Panc1 (cell line): Measurements from ENCODE around the gene TFB1M. TPM values are rescaled to one million over a fixed set of nuclear protein-coding genes. Genes with fewer than 3 reads are reported as not detected.
A peak's percentile ranks its signal among the peaks of the same experiment; 100 is the strongest.

Source experiments
- ATAC-seq: fragments of 200-7000 bp; cut with Tn5 transposase; 2 replicates; pipeline ENCODE4 v1.9.1; 2020; ENCODE audit warnings: mild to moderate bottlenecking, moderate library complexity
- BruUV-seq: library from RNA; stranded (reverse); fragments of 400-500 nt; replicated peaks from 2 replicates; lab custom pipeline; 2021; lab: Mats Ljungman, UMichigan
- CTCF ChIA-PET: fragments of 300-600 bp; sonication (Branson Sonifier 250); formaldehyde crosslinking; loops from one replicate; lab custom pipeline; 2022; ENCODE audit warnings: antibody characterized with exemption; lab: Charles Lee
- POLR2A ChIA-PET: fragments of 300-600 bp; sonication (Branson Sonifier 250); formaldehyde crosslinking; loops from one replicate; lab custom pipeline; 2022; ENCODE audit warnings: antibody characterized with exemption; lab: Charles Lee
- DNase-seq: peaks from one replicate; pipeline ENCODE4 v3.0.0-alpha.2; 2010; ENCODE audit warnings: low read depth, low spot score
- H3K27ac ChIP-seq: 2 replicates; pipeline ENCODE4 v1.5.1; 2011; ENCODE audit warnings: mild to moderate bottlenecking, low read length, inconsistent platforms
- H3K27me3 ChIP-seq: fragments of 200-500 bp; sonication (Bioruptor generic); 2 replicates; pipeline ENCODE4 v1.6.0; 2014; ENCODE audit warnings: low read length, inconsistent platforms; ENCODE audit not compliant: control insufficient read depth, insufficient read depth
- H3K36me3 ChIP-seq: fragments of 200-500 bp; sonication (Bioruptor generic); 2 replicates; pipeline ENCODE4 v1.5.1; 2014; ENCODE audit warnings: inconsistent platforms, mild to moderate bottlenecking, low read length, moderate library complexity; ENCODE audit not compliant: control insufficient read depth, insufficient read depth
- H3K4me1 ChIP-seq: 2 replicates; pipeline ENCODE4 v1.5.1; 2011; ENCODE audit warnings: inconsistent platforms, mild to moderate bottlenecking, low read length, moderate library complexity; ENCODE audit not compliant: control insufficient read depth, insufficient read depth
- H3K4me3 ChIP-seq, 2 experiments: 2 replicates each; pipeline ENCODE4 v1.5.1; 2011 to 2012; ENCODE audit warnings: low read depth in 2 of 2, low read length in 2 of 2, mild to moderate bottlenecking in 2 of 2, inconsistent platforms in 1 of 2, moderate library complexity in 1 of 2
- H3K9me3 ChIP-seq: fragments of 200-500 bp; sonication (Bioruptor generic); 2 replicates; pipeline ENCODE4 v1.5.1; 2014; ENCODE audit warnings: low read depth, mild to moderate bottlenecking, inconsistent platforms, low read length, moderate library complexity; ENCODE audit not compliant: control insufficient read depth, insufficient read depth
- POLR2AphosphoS5 ChIP-seq: IDR thresholded peaks from 2 replicates; pipeline ENCODE4 v1.6.1; 2012; ENCODE audit warnings: mild to moderate bottlenecking, low read depth, low read length, moderate library complexity
- SIN3A ChIP-seq: IDR thresholded peaks from 2 replicates; pipeline ENCODE4 v1.6.1; 2012; ENCODE audit warnings: low read depth, mild to moderate bottlenecking, low read length, moderate library complexity, borderline replicate concordance; ENCODE audit not compliant: insufficient read depth
- in situ Hi-C: cut with HindIII; loops from 2 replicates; pipeline ENCODE4 v1.10.0; 2016; ENCODE audit warnings: low sequenced_read_pairs, low pct_unique_long_range_greater_than_20kb
- intact Hi-C: fragments of 100-400 bp; cut with micrococcal nuclease; formaldehyde crosslinking; loops from one replicate; pipeline ENCODE4 v1.10.0; 2022; ENCODE audit not compliant: unreplicated experiment
- total RNA-seq: library from RNA; stranded (reverse); gene quantifications from one replicate; pipeline ENCODE4 v1.2.1, GENCODE V29; 2021; ENCODE audit not compliant: unreplicated experiment
- TF ChIP-seq, protein P1 (sequence below), 2 experiments: IDR thresholded peaks; 2 replicates each; pipeline ENCODE4 v1.6.1; 2011 to 2012; ENCODE audit warnings: low read depth in 2 of 2, control low read depth in 1 of 2, low read length in 1 of 2, mild to moderate bottlenecking in 1 of 2, moderate library complexity in 1 of 2; ENCODE audit not compliant: insufficient read depth in 1 of 2
- TF ChIP-seq, protein P2 (sequence below): fragments of 450-650 bp; IDR thresholded peaks from 2 replicates; pipeline ENCODE4 v1.5.1; 2017; ENCODE audit warnings: mild to moderate bottlenecking

Gene TFB1M
- total RNA-seq, 1 experiment from 2014 or later = 32.0 TPM

DNA sequence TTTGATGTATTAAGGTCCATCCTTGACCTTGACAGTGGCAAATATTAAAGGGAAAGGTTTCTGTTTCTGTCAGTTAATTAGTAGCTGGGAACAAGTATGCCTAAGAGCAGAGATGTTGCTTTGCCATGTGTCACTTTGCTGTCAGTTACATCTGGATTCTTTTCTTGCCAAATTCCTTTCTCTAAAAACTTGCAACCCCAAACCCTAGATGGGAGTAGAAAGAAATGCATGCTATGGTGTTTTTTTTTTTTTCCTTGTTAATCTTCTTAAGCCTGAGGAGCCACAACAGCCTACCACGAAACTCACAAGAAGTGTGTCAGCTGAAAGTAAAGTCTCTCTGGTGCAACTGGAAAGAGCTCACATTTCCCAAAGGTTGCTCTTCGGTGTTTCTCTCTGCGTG lies 68.5 kb downstream of the TFB1M start:
- Histone ChIP-seq H3K36me3 (peaks cover 5% of the 10 kb centered on the region), H3K4me3 (no peak overlapping the region), H3K9me3 (no peaks in the 10 kb centered on the region), H3K27ac (peak overlapping the region; percentile 80), H3K4me1 (peaks cover 3% of the 10 kb centered on the region; the same call in 1 of the 2 replicates), H3K27me3 (no peaks in the 10 kb centered on the region)
- DNase-seq = no peak
- TF ChIP-seq, protein P1, sequence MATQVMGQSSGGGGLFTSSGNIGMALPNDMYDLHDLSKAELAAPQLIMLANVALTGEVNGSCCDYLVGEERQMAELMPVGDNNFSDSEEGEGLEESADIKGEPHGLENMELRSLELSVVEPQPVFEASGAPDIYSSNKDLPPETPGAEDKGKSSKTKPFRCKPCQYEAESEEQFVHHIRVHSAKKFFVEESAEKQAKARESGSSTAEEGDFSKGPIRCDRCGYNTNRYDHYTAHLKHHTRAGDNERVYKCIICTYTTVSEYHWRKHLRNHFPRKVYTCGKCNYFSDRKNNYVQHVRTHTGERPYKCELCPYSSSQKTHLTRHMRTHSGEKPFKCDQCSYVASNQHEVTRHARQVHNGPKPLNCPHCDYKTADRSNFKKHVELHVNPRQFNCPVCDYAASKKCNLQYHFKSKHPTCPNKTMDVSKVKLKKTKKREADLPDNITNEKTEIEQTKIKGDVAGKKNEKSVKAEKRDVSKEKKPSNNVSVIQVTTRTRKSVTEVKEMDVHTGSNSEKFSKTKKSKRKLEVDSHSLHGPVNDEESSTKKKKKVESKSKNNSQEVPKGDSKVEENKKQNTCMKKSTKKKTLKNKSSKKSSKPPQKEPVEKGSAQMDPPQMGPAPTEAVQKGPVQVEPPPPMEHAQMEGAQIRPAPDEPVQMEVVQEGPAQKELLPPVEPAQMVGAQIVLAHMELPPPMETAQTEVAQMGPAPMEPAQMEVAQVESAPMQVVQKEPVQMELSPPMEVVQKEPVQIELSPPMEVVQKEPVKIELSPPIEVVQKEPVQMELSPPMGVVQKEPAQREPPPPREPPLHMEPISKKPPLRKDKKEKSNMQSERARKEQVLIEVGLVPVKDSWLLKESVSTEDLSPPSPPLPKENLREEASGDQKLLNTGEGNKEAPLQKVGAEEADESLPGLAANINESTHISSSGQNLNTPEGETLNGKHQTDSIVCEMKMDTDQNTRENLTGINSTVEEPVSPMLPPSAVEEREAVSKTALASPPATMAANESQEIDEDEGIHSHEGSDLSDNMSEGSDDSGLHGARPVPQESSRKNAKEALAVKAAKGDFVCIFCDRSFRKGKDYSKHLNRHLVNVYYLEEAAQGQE (IDR thresholded peaks at IDR 0.05; ENCODE audit: insufficient read depth in 1 of 2, low read depth in 2 of 2, low read length in 1 of 2) = no peak
- TF ChIP-seq, protein P2, sequence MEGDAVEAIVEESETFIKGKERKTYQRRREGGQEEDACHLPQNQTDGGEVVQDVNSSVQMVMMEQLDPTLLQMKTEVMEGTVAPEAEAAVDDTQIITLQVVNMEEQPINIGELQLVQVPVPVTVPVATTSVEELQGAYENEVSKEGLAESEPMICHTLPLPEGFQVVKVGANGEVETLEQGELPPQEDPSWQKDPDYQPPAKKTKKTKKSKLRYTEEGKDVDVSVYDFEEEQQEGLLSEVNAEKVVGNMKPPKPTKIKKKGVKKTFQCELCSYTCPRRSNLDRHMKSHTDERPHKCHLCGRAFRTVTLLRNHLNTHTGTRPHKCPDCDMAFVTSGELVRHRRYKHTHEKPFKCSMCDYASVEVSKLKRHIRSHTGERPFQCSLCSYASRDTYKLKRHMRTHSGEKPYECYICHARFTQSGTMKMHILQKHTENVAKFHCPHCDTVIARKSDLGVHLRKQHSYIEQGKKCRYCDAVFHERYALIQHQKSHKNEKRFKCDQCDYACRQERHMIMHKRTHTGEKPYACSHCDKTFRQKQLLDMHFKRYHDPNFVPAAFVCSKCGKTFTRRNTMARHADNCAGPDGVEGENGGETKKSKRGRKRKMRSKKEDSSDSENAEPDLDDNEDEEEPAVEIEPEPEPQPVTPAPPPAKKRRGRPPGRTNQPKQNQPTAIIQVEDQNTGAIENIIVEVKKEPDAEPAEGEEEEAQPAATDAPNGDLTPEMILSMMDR = no peak
- no peak for ATAC-seq
- in situ Hi-C loops = no loop called here
- BruUV-seq = no TSS peak
- ChIA-PET CTCF (interaction anchor here (0.7 kb wide), 1 partner anchor 158 kb away, joined by 7 read pairs; no protein-coding TSS in a partner anchor), POLR2A (no interaction called here)
- intact Hi-C loops = loop anchor here (5.0 kb wide), 1 partner anchor 319 kb away; no protein-coding TSS in a partner anchor

- Histone ChIP-seq H3K9me3 (no peaks in the 10 kb centered on the region), H3K36me3 (peaks cover 5% of the 10 kb centered on the region), H3K4me3 (no peak overlapping the region), H3K4me1 (peaks cover 3% of the 10 kb centered on the region; the same call in 1 of the 2 replicates), H3K27me3 (no peaks in the 10 kb centered on the region), H3K27ac (peak overlapping the region; percentile 80)
- ChIA-PET CTCF (no interaction called here), POLR2A (no interaction called here)
- in situ Hi-C loops = no loop called here
- no peak for TF ChIP-seq SIN3A
- DNase-seq = no peak
- no peak for ATAC-seq
- intact Hi-C loops = loop anchor here (5.0 kb wide), 1 partner anchor 318 kb away; no protein-coding TSS in a partner anchor
- no TSS peak for BruUV-seq
Observed at GRCh38 chr6:155245193-155245592, 69.1 kb downstream of the TFB1M start.

DNA sequence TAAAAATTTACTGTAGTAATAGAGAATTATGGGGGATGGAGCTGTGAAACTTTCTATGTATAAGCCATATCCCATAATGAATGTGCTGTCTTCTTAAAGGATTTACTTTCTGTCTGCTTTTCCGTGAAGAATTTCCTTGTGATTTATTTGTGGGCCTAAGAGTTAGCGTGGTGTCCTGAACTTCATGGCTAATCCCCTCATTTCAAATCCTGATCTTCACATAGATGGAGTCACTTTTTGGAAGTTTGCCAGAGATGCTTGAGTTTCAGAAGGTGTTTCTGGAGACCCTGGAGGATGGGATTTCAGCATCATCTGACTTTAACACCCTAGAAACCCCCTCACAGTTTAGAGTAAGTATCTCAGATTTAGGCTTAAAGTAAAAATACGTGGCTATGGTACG lies 69.8 kb downstream of the TFB1M start:
- BruUV-seq = no TSS peak
- no peaks in the 10 kb centered on the region for H3K27me3 ChIP-seq
- no peak for ATAC-seq
- POLR2A ChIA-PET = interaction anchor here (0.7 kb wide), 1 partner anchor 57 kb away, joined by 7 read pairs; no protein-coding TSS in a partner anchor
- CTCF ChIA-PET = no interaction called here
- TF ChIP-seq POLR2AphosphoS5 = no peak
- TF ChIP-seq, protein P1 (IDR thresholded peaks at IDR 0.05; ENCODE audit: insufficient read depth in 1 of 2, low read depth in 2 of 2, low read length in 1 of 2) = no peak
- no peak for TF ChIP-seq SIN3A
- no peak overlapping the region for H3K4me3 ChIP-seq
- in situ Hi-C loops (no loop called here), intact Hi-C loops (no loop called here)
- H3K4me1 ChIP-seq = peaks cover 3% of the 10 kb centered on the region; the same call in 1 of the 2 replicates
- H3K36me3 ChIP-seq = peaks cover 5% of the 10 kb centered on the region
- no peak for DNase-seq
- peak overlapping the region; percentile 80; the same call in 1 of the 2 replicates for H3K27ac ChIP-seq
- no peaks in the 10 kb centered on the region for H3K9me3 ChIP-seq
